RWPE2 (cell line): ENCODE data around the gene LTB4R.

Source experiments
- ATAC-seq: fragments of 200-7000 bp; cut with Tn5 transposase; 3 replicates; pipeline ENCODE4 v1.9.1; 2021; ENCODE audit warnings: low read depth
- DNase-seq: peaks from one replicate; pipeline ENCODE4 v3.0.0-alpha.2; 2020; ENCODE audit warnings: low spot score
- H3K27ac ChIP-seq: fragments of 450-650 bp; 2 replicates; pipeline ENCODE4 v1.5.1; 2017; ENCODE audit warnings: mild to moderate bottlenecking; ENCODE audit not compliant: poor library complexity, severe bottlenecking
- H3K27me3 ChIP-seq: fragments of 250-450 bp; sonication (Bioruptor Pico); 2 replicates; pipeline ENCODE4 v1.5.1; 2021; ENCODE audit warnings: mild to moderate bottlenecking, moderate library complexity; ENCODE audit not compliant: insufficient read depth, poor library complexity, severe bottlenecking
- H3K36me3 ChIP-seq: fragments of 250-450 bp; sonication (Bioruptor Pico); 2 replicates; pipeline ENCODE4 v1.5.1; 2020; ENCODE audit warnings: low read depth, mild to moderate bottlenecking, moderate library complexity
- H3K4me1 ChIP-seq: fragments of 250-450 bp; sonication (Bioruptor Pico); 2 replicates; pipeline ENCODE4 v1.5.1; 2021; ENCODE audit warnings: mild to moderate bottlenecking, moderate library complexity; ENCODE audit not compliant: insufficient read depth, poor library complexity, severe bottlenecking
- H3K4me3 ChIP-seq: fragments of 250-450 bp; sonication (Bioruptor Pico); 2 replicates; pipeline ENCODE4 v1.5.1; 2021; ENCODE audit warnings: mild to moderate bottlenecking, moderate library complexity; ENCODE audit not compliant: severe bottlenecking
- H3K9me3 ChIP-seq: fragments of 250-450 bp; sonication (Bioruptor Pico); 2 replicates; pipeline ENCODE4 v1.5.1; 2021; ENCODE audit warnings: mild to moderate bottlenecking, moderate library complexity; ENCODE audit not compliant: severe bottlenecking
- TF ChIP-seq, protein P1 (sequence below): fragments of 450-650 bp; IDR thresholded peaks from one replicate; pipeline ENCODE4 v1.5.1; 2017; ENCODE audit warnings: mild to moderate bottlenecking, moderate library complexity; ENCODE audit not compliant: poor library complexity, severe bottlenecking

The LTB4R gene

GRCh38 chr14:24330973-24331674, 19.8 kb downstream of the LTB4R start:
- peaks cover 3% of the 10 kb centered on the region for H3K4me1 ChIP-seq
- no peaks in the 10 kb centered on the region for H3K9me3 ChIP-seq
- DNase-seq, result no peak
- no peak for ATAC-seq
- peaks cover 23% of the 10 kb centered on the region for H3K27me3 ChIP-seq
- H3K36me3 ChIP-seq, result no peaks in the 10 kb centered on the region
- no peak overlapping the region for H3K4me3 ChIP-seq
- H3K27ac ChIP-seq, result no peak overlapping the region
- TF ChIP-seq, protein P1, sequence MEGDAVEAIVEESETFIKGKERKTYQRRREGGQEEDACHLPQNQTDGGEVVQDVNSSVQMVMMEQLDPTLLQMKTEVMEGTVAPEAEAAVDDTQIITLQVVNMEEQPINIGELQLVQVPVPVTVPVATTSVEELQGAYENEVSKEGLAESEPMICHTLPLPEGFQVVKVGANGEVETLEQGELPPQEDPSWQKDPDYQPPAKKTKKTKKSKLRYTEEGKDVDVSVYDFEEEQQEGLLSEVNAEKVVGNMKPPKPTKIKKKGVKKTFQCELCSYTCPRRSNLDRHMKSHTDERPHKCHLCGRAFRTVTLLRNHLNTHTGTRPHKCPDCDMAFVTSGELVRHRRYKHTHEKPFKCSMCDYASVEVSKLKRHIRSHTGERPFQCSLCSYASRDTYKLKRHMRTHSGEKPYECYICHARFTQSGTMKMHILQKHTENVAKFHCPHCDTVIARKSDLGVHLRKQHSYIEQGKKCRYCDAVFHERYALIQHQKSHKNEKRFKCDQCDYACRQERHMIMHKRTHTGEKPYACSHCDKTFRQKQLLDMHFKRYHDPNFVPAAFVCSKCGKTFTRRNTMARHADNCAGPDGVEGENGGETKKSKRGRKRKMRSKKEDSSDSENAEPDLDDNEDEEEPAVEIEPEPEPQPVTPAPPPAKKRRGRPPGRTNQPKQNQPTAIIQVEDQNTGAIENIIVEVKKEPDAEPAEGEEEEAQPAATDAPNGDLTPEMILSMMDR, result no peak

DNA sequence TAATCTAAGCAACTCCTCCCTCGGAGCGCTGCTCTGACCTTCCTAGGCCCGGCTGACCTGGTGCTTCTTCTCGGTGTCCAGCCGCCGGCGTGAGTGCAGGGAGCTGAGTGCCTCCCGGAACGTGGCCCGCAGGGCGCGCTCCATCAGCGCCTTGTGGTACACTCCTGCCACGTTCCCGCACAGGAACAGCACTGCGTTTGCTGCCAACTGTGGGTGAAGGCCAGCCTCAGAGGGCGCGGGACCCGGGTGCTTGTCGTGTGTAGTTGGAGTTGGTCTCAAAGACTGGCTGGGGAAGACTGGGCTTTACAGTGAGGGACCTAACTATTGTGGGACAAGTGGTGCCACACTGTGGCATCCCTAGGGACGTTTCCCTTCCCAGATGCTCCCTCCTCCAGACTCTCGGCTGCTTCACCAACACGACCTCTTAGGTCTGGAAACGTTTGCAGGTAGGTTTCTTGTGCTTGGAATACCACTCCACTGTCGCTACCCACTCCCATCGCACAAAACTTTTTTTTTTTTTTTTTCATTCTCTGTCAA, 20.5 kb downstream of the LTB4R start:
- H3K9me3 ChIP-seq, result no peaks in the 10 kb centered on the region
- H3K27ac ChIP-seq, result no peak overlapping the region
- H3K4me1 ChIP-seq, result peaks cover 3% of the 10 kb centered on the region
- no peak for DNase-seq
- ATAC-seq, result no peak
- no peaks in the 10 kb centered on the region for H3K36me3 ChIP-seq
- TF ChIP-seq, protein P1, result no peak
- H3K4me3 ChIP-seq, result no peak overlapping the region
- peaks cover 23% of the 10 kb centered on the region for H3K27me3 ChIP-seq

GRCh38 chr14:24332268-24332993, 21.1 kb downstream of the LTB4R start:
- H3K36me3 ChIP-seq, result no peaks in the 10 kb centered on the region
- DNase-seq (no peak), ATAC-seq (peak; percentile 61)
- no peak overlapping the region for H3K27ac ChIP-seq
- H3K4me3 ChIP-seq, result no peak overlapping the region
- TF ChIP-seq, protein P1, result peak; percentile 82
- H3K27me3 ChIP-seq, result peaks cover 23% of the 10 kb centered on the region
- H3K4me1 ChIP-seq, result peaks cover 3% of the 10 kb centered on the region
- no peaks in the 10 kb centered on the region for H3K9me3 ChIP-seq

- Histone ChIP-seq H3K36me3 (no peaks in the 10 kb centered on the region), H3K27me3 (peaks cover 23% of the 10 kb centered on the region), H3K4me1 (peaks cover 3% of the 10 kb centered on the region), H3K9me3 (no peaks in the 10 kb centered on the region), H3K4me3 (peak within 1 kb of the TSS; percentile 14), H3K27ac (no peak within 1 kb of the TSS)
- TF ChIP-seq, protein P1, result no peak
- no peak for DNase-seq
- no peak for ATAC-seq
Observed at GRCh38 chr14:24334431-24335291, 23.4 kb downstream of the LTB4R start, which contains the start of gene ADCY4. Gene ADCY4, minus strand, starts transcription at chr14:24335071. Its CDS starts 419 bp downstream, at chr14:24334652.
